ENCODE data around the gene UBN2. TPM values are rescaled to one million over a fixed set of nuclear protein-coding genes. Genes with fewer than 3 reads are reported as not detected.

Gene UBN2
- total and polyA plus RNA-seq, 10 of the 15 experiments (the other 5 are each of a cell fraction or from before 2014, with no cell fraction given): 0.27 to 8.5 (median 2.5) TPM

DNA sequence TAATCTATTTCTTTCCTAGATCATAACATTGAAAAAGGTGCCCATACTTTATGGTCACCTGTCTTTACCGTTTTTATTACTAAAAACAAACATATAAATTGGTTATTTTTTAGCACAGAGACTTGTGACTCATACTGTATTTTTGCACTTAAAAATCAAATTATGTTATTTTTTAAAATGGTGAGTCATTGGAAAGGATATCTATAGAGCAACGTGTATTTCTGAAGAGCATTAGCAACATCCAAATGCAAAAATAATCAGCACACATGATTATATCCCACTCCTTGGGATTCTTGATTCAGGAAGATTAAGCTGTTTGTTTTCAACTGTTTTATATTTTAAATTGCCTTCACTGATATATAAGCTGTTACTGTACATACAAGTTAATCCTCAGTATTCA, 69.4 kb downstream of the UBN2 start:
- in situ Hi-C loops (cut with MboI): no loop called here
- 71% methylated on average over 2 of the region's 2 CpGs for WGBS (ENCODE audit: insufficient coverage, insufficient replicate concordance, low lambda C conversion rate, missing lambda C conversion rate)
- Histone ChIP-seq H4K20me1 (ENCODE audit: control insufficient read depth, insufficient read depth) (no peaks in the 10 kb centered on the region), H3K9me3 (replicated peaks; ENCODE audit: control insufficient read depth, insufficient read depth, low read length) (no peaks in the 10 kb centered on the region), H2AFZ (ENCODE audit: control insufficient read depth, low read depth, low read length) (no peak overlapping the region), H3K4me2 (ENCODE audit: control insufficient read depth, insufficient read depth) (no peak overlapping the region), H3K36me3 (ENCODE audit: control insufficient read depth in 2 of 2, insufficient read depth in 2 of 2, low read length in 1 of 2) (no peaks in the 10 kb centered on the region; a peak in 1 of 4 replicates), H3K4me1 (ENCODE audit: control insufficient read depth, insufficient read depth, low read length) (no peaks in the 10 kb centered on the region), H3K9ac (ENCODE audit: control insufficient read depth, insufficient read depth, low read length) (no peak overlapping the region), H3K79me2 (ENCODE audit: control insufficient read depth, insufficient read depth, low read length) (no peaks in the 10 kb centered on the region), H3K27ac (ENCODE audit: control insufficient read depth, insufficient read depth) (no peak overlapping the region), H3K27me3 (replicated peaks in 1 of 2; ENCODE audit: control insufficient read depth in 2 of 2, insufficient read depth in 2 of 2, low read length in 1 of 2) (no peaks in the 10 kb centered on the region), H3K4me3 (no peak overlapping the region)
- intact Hi-C loops (cut with micrococcal nuclease; ENCODE audit: unreplicated experiment): no loop called here
- ChIA-PET SMC1A (ENCODE audit: uncharacterized antibody, unreplicated experiment) (no interaction called here), RAD21 (ENCODE audit: unreplicated experiment) (no interaction called here), CTCF (interaction anchor here (0.6 kb wide), 1 partner anchor 195 kb away, joined by 3 read pairs; no protein-coding TSS in a partner anchor), POLR2A (no interaction called here)
- no peak for ATAC-seq
- no TSS peak for BruUV-seq (replicated peaks)
- TF ChIP-seq ZNF687 (IDR thresholded peaks at IDR 0.05): no peak
- no peak for TF ChIP-seq E4F1 (IDR thresholded peaks at IDR 0.05; ENCODE audit: borderline replicate concordance, partially characterized antibody)
- no peak for TF ChIP-seq SMAD5 (IDR thresholded peaks at IDR 0.05; ENCODE audit: low read depth)
- no peak for DNase-seq (ENCODE audit: low read depth, low spot score)
- FAIRE-seq: no peak
